Cardiac fibroblast (primary cell): ENCODE measurements around the gene SLC12A7.

ENCODE experiments used
- DNase-seq, 2 donors: peaks; one replicate each; pipeline versions ENCODE4 v3.0.0 to v3.0.0-alpha.2; 2010; ENCODE audit warnings: low read depth in 2 of 2
- H3K4me3 ChIP-seq, 2 donors: replicated peaks in 1 of 2; 1 replicate in 1 of 2; 2 replicates in 1 of 2; pipeline ENCODE4 v1.5.1; 2011; ENCODE audit warnings: low read depth in 2 of 2, low read length in 2 of 2, mild to moderate bottlenecking in 2 of 2, moderate library complexity in 1 of 2
- CTCF ChIP-seq: IDR thresholded peaks from one replicate; pipeline ENCODE4 v1.5.1; 2011; ENCODE audit warnings: low read depth, mild to moderate bottlenecking, low read length, inconsistent platforms

SLC12A7 gene

GRCh38 chr5:1067141-1068121, 44.4 kb downstream of the SLC12A7 start:
- TF ChIP-seq CTCF: no peak
- peak in 1 of 2 donors; percentile 19 for DNase-seq
- H3K4me3 ChIP-seq: no peak overlapping the region

DNA sequence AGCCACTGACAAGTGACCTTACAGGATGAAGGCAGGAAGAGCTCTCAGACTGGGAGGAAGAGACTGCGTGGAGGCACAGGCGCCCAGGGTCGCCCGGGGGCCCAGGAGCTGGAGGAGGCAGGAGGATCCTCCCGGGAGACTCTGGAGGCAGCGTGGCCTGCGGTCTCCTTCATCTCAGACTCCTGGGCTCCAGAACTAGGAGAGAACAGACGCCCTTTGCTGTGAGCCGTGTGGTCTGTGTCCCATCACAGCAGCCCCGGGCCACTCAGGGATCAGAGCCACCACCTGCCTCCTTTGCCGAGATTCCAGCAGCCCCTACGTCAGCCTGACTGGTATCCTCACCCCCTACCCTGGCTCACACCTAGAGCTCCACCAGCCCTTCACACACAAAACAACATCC, 45.2 kb downstream of the SLC12A7 start:
- TF ChIP-seq CTCF: no peak
- H3K4me3 ChIP-seq: no peak overlapping the region
- DNase-seq: no peak

DNA sequence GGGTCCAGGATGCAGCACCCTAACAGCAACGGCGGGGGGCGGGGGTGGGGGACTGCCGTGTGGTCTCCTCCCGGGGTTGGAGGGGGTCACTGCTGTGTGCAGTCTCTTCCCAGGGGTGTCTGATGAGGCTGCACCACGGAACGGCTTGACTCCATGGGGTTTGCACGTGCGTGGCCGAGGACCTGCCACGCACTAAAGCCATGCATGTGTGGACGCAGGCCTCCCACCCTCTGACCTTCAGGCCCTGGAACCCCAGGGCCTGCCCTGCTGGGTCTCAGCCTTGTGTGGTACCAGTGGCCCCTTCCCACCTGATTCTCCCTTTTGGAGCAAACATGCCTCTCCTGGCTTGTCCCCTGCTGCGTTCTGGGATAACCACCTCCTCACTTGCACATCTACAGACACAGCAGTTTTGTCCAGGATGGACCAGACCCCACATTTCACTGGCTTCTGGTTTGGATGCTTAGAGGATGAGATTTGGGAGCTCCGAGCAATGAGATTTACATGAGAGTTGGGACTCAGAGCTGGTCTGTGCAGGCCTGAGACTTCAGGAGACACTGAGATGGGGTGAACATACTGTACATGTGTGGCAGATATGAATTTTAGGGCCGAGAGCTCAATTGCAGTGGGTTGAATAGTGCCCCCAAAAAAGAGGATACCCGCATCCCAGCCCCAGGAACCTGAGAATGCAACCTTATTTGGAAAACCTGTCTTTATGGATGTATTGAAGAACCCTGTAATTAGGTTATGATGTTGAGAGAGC, 45.8 kb downstream of the SLC12A7 start:
- H3K4me3 ChIP-seq: no peak overlapping the region
- TF ChIP-seq CTCF: no peak
- no peak for DNase-seq

- H3K4me3 ChIP-seq: no peak overlapping the region
- DNase-seq: no peak
- TF ChIP-seq CTCF: no peak
Measured at GRCh38 chr5:1065143-1065750, 46.6 kb downstream of the SLC12A7 start.

- no peak for DNase-seq
- no peak for TF ChIP-seq CTCF
Measured at GRCh38 chr5:1064383-1065142, 47.3 kb downstream of the SLC12A7 start.

More at GRCh38 chr5:1064383-1065142, 47.3 kb downstream of the SLC12A7 start:
- no peak overlapping the region for H3K4me3 ChIP-seq
